SU-DHL-6 (cell line): ENCODE data around the gene FMNL3.

Source experiments
- H2AFZ ChIP-seq: fragments of 200-600 bp; sonication (generic); 2 replicates; pipeline ENCODE4 v1.6.1; 2014; ENCODE audit warnings: low read depth, mild to moderate bottlenecking, moderate library complexity, mixed read lengths, antibody characterized with exemption, low read length; ENCODE audit not compliant: severe bottlenecking
- H3F3A ChIP-seq: fragments of 200-600 bp; shearing (Covaris generic); 2 replicates; pipeline ENCODE4 v1.6.0; 2016; ENCODE audit warnings: antibody characterized with exemption, mild to moderate bottlenecking; ENCODE audit not compliant: insufficient read depth
- H3K27ac ChIP-seq: fragments of 200-600 bp; sonication (generic); 2 replicates; pipeline ENCODE4 v1.5.1; 2016; ENCODE audit warnings: low read depth, mild to moderate bottlenecking, low read length, moderate library complexity, mixed read lengths
- H3K27me3 ChIP-seq: fragments of 200-600 bp; sonication (generic), shearing (Covaris generic); 2 replicates; pipeline ENCODE4 v1.6.0; 2014; ENCODE audit warnings: mild to moderate bottlenecking, low read length
- H3K36me3 ChIP-seq: fragments of 200-600 bp; sonication (generic); 2 replicates; pipeline ENCODE4 v1.6.1; 2014; ENCODE audit warnings: mild to moderate bottlenecking, low read length, mixed read lengths
- H3K4me2 ChIP-seq: fragments of 300-600, 200-600 bp; shearing (Covaris generic), sonication (generic); 2 replicates; pipeline ENCODE4 v1.6.0; 2014; ENCODE audit warnings: low read length, low read depth, mild to moderate bottlenecking; ENCODE audit not compliant: poor library complexity, severe bottlenecking
- H3K4me3 ChIP-seq: fragments of 200-600 bp; sonication (generic); 2 replicates; pipeline ENCODE4 v1.5.1; 2014; ENCODE audit warnings: antibody characterized with exemption, low read length, mild to moderate bottlenecking, mixed read lengths; ENCODE audit not compliant: insufficient read depth, poor library complexity, severe bottlenecking
- H3K79me2 ChIP-seq: fragments of 200-600 bp; sonication (generic); 2 replicates; pipeline ENCODE4 v1.6.1; 2014; ENCODE audit warnings: mild to moderate bottlenecking, low read length, moderate library complexity; ENCODE audit not compliant: insufficient read depth
- H3K9ac ChIP-seq: fragments of 200-600 bp; sonication (generic); 2 replicates; pipeline ENCODE4 v1.7.0; 2014; ENCODE audit warnings: mild to moderate bottlenecking, low read length
- H3K9me2 ChIP-seq: fragments of 200-600 bp; sonication (generic); replicated peaks from 2 replicates; pipeline ENCODE4 v1.6.1; 2014; ENCODE audit warnings: low read length; ENCODE audit not compliant: insufficient read depth
- H3K9me3 ChIP-seq: fragments of 200-600 bp; sonication (generic); 2 replicates; pipeline ENCODE4 v1.6.1; 2014; ENCODE audit warnings: low read length, mixed read lengths; ENCODE audit not compliant: insufficient read depth
- H4K20me1 ChIP-seq: fragments of 200-600 bp; sonication (generic); 2 replicates; pipeline ENCODE4 v1.6.1; 2014; ENCODE audit warnings: low read depth, mild to moderate bottlenecking, antibody characterized with exemption, low read length, moderate library complexity, mixed read lengths
- CTCF ChIP-seq: fragments of 200-600 bp; sonication (generic); IDR thresholded peaks from one replicate; pipeline ENCODE4 v1.5.1; 2017; ENCODE audit warnings: antibody characterized with exemption, mild to moderate bottlenecking, low read length, moderate library complexity; ENCODE audit not compliant: insufficient read depth, poor library complexity, severe bottlenecking
- EZH2phosphoT487 ChIP-seq: fragments of 200-600 bp; sonication (generic), shearing (Covaris generic); conservative IDR thresholded peaks from 2 replicates; pipeline ENCODE4 v1.6.1; 2018; ENCODE audit warnings: mild to moderate bottlenecking, antibody characterized with exemption, low read length, moderate library complexity, mixed read lengths

The FMNL3 gene

GRCh38 chr12:49647827-49648711, 59.1 kb downstream of the FMNL3 start:
- TF ChIP-seq EZH2phosphoT487 (no peak), CTCF (no peak)
- H3K79me2 ChIP-seq = no peaks in the 10 kb centered on the region
- H3K9me2 ChIP-seq = no peaks in the 10 kb centered on the region
- no peak overlapping the region for H3K9ac ChIP-seq
- H3K9me3 ChIP-seq = no peaks in the 10 kb centered on the region
- no peak overlapping the region for H3K27ac ChIP-seq
- H3K4me2 ChIP-seq = no peak overlapping the region
- H3F3A ChIP-seq = no peaks in the 10 kb centered on the region
- no peak overlapping the region for H2AFZ ChIP-seq
- H3K27me3 ChIP-seq = no peaks in the 10 kb centered on the region
- H4K20me1 ChIP-seq = no peaks in the 10 kb centered on the region
- H3K36me3 ChIP-seq = no peaks in the 10 kb centered on the region
- H3K4me3 ChIP-seq = no peak overlapping the region

GRCh38 chr12:49646871-49647654, 60.1 kb downstream of the FMNL3 start:
- no peak overlapping the region for H2AFZ ChIP-seq
- no peak overlapping the region for H3K4me3 ChIP-seq
- H3K9me2 ChIP-seq = no peaks in the 10 kb centered on the region
- H3K79me2 ChIP-seq = no peaks in the 10 kb centered on the region
- H3K9me3 ChIP-seq = no peaks in the 10 kb centered on the region
- no peaks in the 10 kb centered on the region for H4K20me1 ChIP-seq
- H3K27ac ChIP-seq = no peak overlapping the region
- no peak overlapping the region for H3K4me2 ChIP-seq
- no peak for TF ChIP-seq CTCF
- no peak for TF ChIP-seq EZH2phosphoT487
- no peaks in the 10 kb centered on the region for H3K36me3 ChIP-seq
- no peak overlapping the region for H3K9ac ChIP-seq
- H3F3A ChIP-seq = no peaks in the 10 kb centered on the region
- no peaks in the 10 kb centered on the region for H3K27me3 ChIP-seq

- H3K4me2 ChIP-seq = no peak overlapping the region
- no peaks in the 10 kb centered on the region for H3F3A ChIP-seq
- no peaks in the 10 kb centered on the region for H3K79me2 ChIP-seq
- no peaks in the 10 kb centered on the region for H3K9me2 ChIP-seq
- no peak overlapping the region for H2AFZ ChIP-seq
- H3K4me3 ChIP-seq = no peak overlapping the region
- H3K27me3 ChIP-seq = no peaks in the 10 kb centered on the region
- TF ChIP-seq CTCF = no peak
- no peak for TF ChIP-seq EZH2phosphoT487
- H3K9ac ChIP-seq = no peak overlapping the region
- H4K20me1 ChIP-seq = no peaks in the 10 kb centered on the region
- H3K9me3 ChIP-seq = no peaks in the 10 kb centered on the region
- no peaks in the 10 kb centered on the region for H3K36me3 ChIP-seq
- H3K27ac ChIP-seq = no peak overlapping the region
Observed at GRCh38 chr12:49646331-49646830, 60.8 kb downstream of the FMNL3 start.
